H7 (cell line): ENCODE data around the gene ZNF660. TPM values are rescaled to one million over a fixed set of nuclear protein-coding genes. Genes with fewer than 3 reads are reported as not detected.
"Not testable (repeated sequence)": the region's sequence is repeated elsewhere in the genome, so short reads cannot be mapped to it uniquely, and the experiment has no call there.

ENCODE experiments used
- DNase-seq: peaks from one replicate; pipeline ENCODE4 v3.0.0; 2012
- H3K27me3 ChIP-seq: 2 replicates; pipeline ENCODE4 v1.6.0; 2011; ENCODE audit warnings: mild to moderate bottlenecking, low read length; ENCODE audit not compliant: control insufficient read depth, insufficient read depth
- H3K36me3 ChIP-seq: replicated peaks from 2 replicates; pipeline ENCODE4 v1.5.1; 2011; ENCODE audit warnings: low read length; ENCODE audit not compliant: control insufficient read depth, insufficient read depth
- H3K4me3 ChIP-seq: 2 replicates; pipeline ENCODE4 v1.5.1; 2011; ENCODE audit warnings: low read depth, mild to moderate bottlenecking, control low read depth, low read length, moderate library complexity; ENCODE audit not compliant: insufficient read depth
- total RNA-seq: library from RNA; depleted of rRNA; stranded (reverse); fragments of >200 nt; shearing (Covaris generic); gene quantifications from 2 replicates; pipeline ENCODE4 v1.2.3, GENCODE V29; 2014

Gene ZNF660
- total RNA-seq, 1 experiment from 2014 or later, result 2.6 TPM

GRCh38 chr3:44579749-44580148, 5.0 kb upstream of the ZNF660 start:
- not testable (repeated sequence) for H3K4me3 ChIP-seq, H3K27me3 ChIP-seq, DNase-seq, H3K36me3 ChIP-seq

- not testable (repeated sequence) for DNase-seq, H3K27me3 ChIP-seq, H3K36me3 ChIP-seq, H3K4me3 ChIP-seq
These were observed 3.8 kb upstream of the ZNF660 start for GRCh38 chr3:44580971-44581370.

GRCh38 chr3:44596621-44597020, 11.9 kb downstream of the ZNF660 start:
- DNase-seq, result no peak
- Histone ChIP-seq H3K4me3 (no peak overlapping the region), H3K27me3 (no peaks in the 10 kb centered on the region), H3K36me3 (peaks cover 10% of the 10 kb centered on the region)

- DNase-seq, result no peak
These were observed 17.0 kb downstream of the ZNF660 start for GRCh38 chr3:44601749-44602148.

GRCh38 chr3:44612678-44613077, 27.9 kb downstream of the ZNF660 start:
- Histone ChIP-seq H3K36me3 (no peaks in the 10 kb centered on the region), H3K27me3 (no peaks in the 10 kb centered on the region), H3K4me3 (no peak overlapping the region)
- DNase-seq, result no peak

More at GRCh38 chr3:44601749-44602148, 17.0 kb downstream of the ZNF660 start:
- H3K4me3 ChIP-seq, result no peak overlapping the region
- no peaks in the 10 kb centered on the region for H3K27me3 ChIP-seq
- no peaks in the 10 kb centered on the region for H3K36me3 ChIP-seq

GRCh38 chr3:44624749-44625480, 40.2 kb downstream of the ZNF660 start, which contains the start of gene ZNF197:
ZNF197 (plus strand) TSS chr3:44625036; CDS start chr3:44629155, 4,119 bp downstream.
- H3K4me3 ChIP-seq, result peak within 1 kb of the TSS; percentile 79
- no peaks in the 10 kb centered on the region for H3K36me3 ChIP-seq
- H3K27me3 ChIP-seq, result no peaks in the 10 kb centered on the region
- peak; percentile 89 for DNase-seq

GRCh38 chr3:44628716-44629115, 44.0 kb downstream of the ZNF660 start:
- DNase-seq, result no peak
- Histone ChIP-seq H3K27me3 (no peaks in the 10 kb centered on the region), H3K4me3 (no peak overlapping the region), H3K36me3 (peaks cover 8% of the 10 kb centered on the region)

- Histone ChIP-seq H3K27me3 (no peaks in the 10 kb centered on the region), H3K36me3 (peaks cover 8% of the 10 kb centered on the region), H3K4me3 (no peak overlapping the region)
- no peak for DNase-seq
These were observed 47.4 kb downstream of the ZNF660 start for GRCh38 chr3:44632193-44632592.

- DNase-seq, result no peak
- Histone ChIP-seq H3K36me3 (peaks cover 16% of the 10 kb centered on the region), H3K27me3 (no peaks in the 10 kb centered on the region), H3K4me3 (no peak overlapping the region)
These were observed 57.6 kb downstream of the ZNF660 start for GRCh38 chr3:44642337-44642736.

- H3K27me3 ChIP-seq, result no peaks in the 10 kb centered on the region
- no peak for DNase-seq
- peaks cover 16% of the 10 kb centered on the region for H3K36me3 ChIP-seq
- no peak overlapping the region for H3K4me3 ChIP-seq
These were observed 58.3 kb downstream of the ZNF660 start for GRCh38 chr3:44643024-44643423.

- DNase-seq, result no peak
- no peaks in the 10 kb centered on the region for H3K27me3 ChIP-seq
- H3K36me3 ChIP-seq, result peaks cover 21% of the 10 kb centered on the region
- H3K4me3 ChIP-seq, result no peak overlapping the region
These were observed 63.0 kb downstream of the ZNF660 start for GRCh38 chr3:44647771-44648170.

GRCh38 chr3:44648564-44649229, 63.9 kb downstream of the ZNF660 start, which contains the start of gene ZNF35:
ZNF35 (plus strand) TSS chr3:44648732; CDS start chr3:44651068, 2,336 bp downstream.
- H3K27me3 ChIP-seq, result no peaks in the 10 kb centered on the region
- peak within 1 kb of the TSS; percentile 82 for H3K4me3 ChIP-seq
- DNase-seq, result peak; percentile 88
- peaks cover 23% of the 10 kb centered on the region for H3K36me3 ChIP-seq
